ENCODE results near the gene CGRRF1. TPM values are rescaled to one million over a fixed set of nuclear protein-coding genes. Genes with fewer than 3 reads are reported as not detected.

CGRRF1 gene
- polyA plus RNA-seq, 1 of the 3 experiments (the other 2 are of a cell fraction), result 6.4 TPM

DNA sequence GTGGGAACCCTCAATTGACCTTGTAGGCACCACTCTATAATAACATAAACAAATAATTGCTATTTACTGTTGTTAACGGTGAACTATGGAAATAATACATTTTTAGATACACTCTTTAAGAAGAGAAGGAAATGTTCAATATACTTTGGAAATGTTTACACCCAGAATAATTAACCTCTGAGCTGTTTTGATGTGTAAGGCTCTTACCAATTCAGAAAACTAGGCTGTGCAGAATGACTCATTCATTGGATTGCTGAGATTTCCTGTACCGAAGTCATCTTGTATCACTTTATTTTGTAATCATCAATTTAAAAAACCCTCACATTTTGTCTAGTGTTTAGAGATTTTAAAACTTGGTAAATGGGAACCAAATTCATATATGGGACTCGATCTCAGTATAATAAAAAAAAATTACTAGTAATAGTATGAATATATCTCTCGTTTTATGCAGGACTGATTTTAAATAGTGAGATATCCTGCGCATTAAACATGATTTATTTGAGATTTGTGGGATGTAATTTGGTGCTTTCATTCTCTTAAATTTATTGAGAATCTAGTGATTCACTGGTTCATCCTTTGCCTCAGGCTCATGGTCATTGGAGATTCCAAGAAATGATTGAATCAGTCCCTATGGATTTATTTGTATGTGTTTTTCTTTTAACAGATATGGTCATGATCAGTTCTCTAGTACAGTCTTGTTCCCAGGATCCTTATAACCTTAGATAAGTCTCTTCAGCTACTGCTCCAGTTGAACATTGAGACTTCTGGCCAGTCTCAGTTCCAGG, 61.1 kb downstream of the CGRRF1 start (continued):
- TF ChIP-seq, protein P1, sequence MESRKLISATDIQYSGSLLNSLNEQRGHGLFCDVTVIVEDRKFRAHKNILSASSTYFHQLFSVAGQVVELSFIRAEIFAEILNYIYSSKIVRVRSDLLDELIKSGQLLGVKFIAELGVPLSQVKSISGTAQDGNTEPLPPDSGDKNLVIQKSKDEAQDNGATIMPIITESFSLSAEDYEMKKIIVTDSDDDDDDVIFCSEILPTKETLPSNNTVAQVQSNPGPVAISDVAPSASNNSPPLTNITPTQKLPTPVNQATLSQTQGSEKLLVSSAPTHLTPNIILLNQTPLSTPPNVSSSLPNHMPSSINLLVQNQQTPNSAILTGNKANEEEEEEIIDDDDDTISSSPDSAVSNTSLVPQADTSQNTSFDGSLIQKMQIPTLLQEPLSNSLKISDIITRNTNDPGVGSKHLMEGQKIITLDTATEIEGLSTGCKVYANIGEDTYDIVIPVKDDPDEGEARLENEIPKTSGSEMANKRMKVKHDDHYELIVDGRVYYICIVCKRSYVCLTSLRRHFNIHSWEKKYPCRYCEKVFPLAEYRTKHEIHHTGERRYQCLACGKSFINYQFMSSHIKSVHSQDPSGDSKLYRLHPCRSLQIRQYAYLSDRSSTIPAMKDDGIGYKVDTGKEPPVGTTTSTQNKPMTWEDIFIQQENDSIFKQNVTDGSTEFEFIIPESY (IDR thresholded peaks at IDR 0.05; ENCODE audit: borderline replicate concordance, low read depth), result no peak
- no peak for TF ChIP-seq FOXJ3 (CRISPR knock-in tag; IDR thresholded peaks at IDR 0.05)
- no peak for TF ChIP-seq FOXM1 (IDR thresholded peaks at IDR 0.05; ENCODE audit: low read depth)
- TF ChIP-seq, protein P2, sequence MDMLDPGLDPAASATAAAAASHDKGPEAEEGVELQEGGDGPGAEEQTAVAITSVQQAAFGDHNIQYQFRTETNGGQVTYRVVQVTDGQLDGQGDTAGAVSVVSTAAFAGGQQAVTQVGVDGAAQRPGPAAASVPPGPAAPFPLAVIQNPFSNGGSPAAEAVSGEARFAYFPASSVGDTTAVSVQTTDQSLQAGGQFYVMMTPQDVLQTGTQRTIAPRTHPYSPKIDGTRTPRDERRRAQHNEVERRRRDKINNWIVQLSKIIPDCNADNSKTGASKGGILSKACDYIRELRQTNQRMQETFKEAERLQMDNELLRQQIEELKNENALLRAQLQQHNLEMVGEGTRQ (IDR thresholded peaks at IDR 0.05; ENCODE audit: borderline replicate concordance, low read depth, low read length), result no peak
- no peak for TF ChIP-seq MXI1 (IDR thresholded peaks at IDR 0.05; ENCODE audit: low read depth, low read length)
- no peak for TF ChIP-seq ELF1 (IDR thresholded peaks at IDR 0.05)
- TF ChIP-seq TCF12 (IDR thresholded peaks at IDR 0.05), result peak; percentile 62
- no peak for TF ChIP-seq YY1 (IDR thresholded peaks at IDR 0.05; ENCODE audit: low read depth)
- TF ChIP-seq FOSL2 (IDR thresholded peaks at IDR 0.05; ENCODE audit: borderline replicate concordance, low read depth), result peak; percentile 85
- TF ChIP-seq NFIC (IDR thresholded peaks at IDR 0.05; ENCODE audit: borderline replicate concordance), result peak; percentile 32; the same call in 1 of the 2 replicates
- TF ChIP-seq RXRA (IDR thresholded peaks at IDR 0.05; ENCODE audit: borderline replicate concordance, low read depth), result peak; percentile 29; the same call in 1 of the 2 replicates
- no peak; the same call in 1 of the 2 replicates for TF ChIP-seq MEF2A (IDR thresholded peaks at IDR 0.05; ENCODE audit: borderline replicate concordance, low read depth)
- no peak for TF ChIP-seq GATA2 (CRISPR knock-in tag; IDR thresholded peaks at IDR 0.05)
- TF ChIP-seq, protein P3, sequence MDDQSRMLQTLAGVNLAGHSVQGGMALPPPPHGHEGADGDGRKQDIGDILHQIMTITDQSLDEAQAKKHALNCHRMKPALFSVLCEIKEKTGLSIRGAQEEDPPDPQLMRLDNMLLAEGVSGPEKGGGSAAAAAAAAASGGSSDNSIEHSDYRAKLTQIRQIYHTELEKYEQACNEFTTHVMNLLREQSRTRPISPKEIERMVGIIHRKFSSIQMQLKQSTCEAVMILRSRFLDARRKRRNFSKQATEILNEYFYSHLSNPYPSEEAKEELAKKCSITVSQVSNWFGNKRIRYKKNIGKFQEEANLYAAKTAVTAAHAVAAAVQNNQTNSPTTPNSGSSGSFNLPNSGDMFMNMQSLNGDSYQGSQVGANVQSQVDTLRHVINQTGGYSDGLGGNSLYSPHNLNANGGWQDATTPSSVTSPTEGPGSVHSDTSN (IDR thresholded peaks at IDR 0.05), result peak; percentile 45
- TF ChIP-seq, protein P4, sequence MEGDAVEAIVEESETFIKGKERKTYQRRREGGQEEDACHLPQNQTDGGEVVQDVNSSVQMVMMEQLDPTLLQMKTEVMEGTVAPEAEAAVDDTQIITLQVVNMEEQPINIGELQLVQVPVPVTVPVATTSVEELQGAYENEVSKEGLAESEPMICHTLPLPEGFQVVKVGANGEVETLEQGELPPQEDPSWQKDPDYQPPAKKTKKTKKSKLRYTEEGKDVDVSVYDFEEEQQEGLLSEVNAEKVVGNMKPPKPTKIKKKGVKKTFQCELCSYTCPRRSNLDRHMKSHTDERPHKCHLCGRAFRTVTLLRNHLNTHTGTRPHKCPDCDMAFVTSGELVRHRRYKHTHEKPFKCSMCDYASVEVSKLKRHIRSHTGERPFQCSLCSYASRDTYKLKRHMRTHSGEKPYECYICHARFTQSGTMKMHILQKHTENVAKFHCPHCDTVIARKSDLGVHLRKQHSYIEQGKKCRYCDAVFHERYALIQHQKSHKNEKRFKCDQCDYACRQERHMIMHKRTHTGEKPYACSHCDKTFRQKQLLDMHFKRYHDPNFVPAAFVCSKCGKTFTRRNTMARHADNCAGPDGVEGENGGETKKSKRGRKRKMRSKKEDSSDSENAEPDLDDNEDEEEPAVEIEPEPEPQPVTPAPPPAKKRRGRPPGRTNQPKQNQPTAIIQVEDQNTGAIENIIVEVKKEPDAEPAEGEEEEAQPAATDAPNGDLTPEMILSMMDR (IDR thresholded peaks at IDR 0.05), result no peak
- TF ChIP-seq RAD21 (IDR thresholded peaks at IDR 0.05; ENCODE audit: low read length), result no peak
- no peak for TF ChIP-seq TAF1 (IDR thresholded peaks at IDR 0.05; ENCODE audit: borderline replicate concordance, low read depth, low read length)
